Tibial nerve (tissue), 3 donors: ENCODE data around the gene ADD3.

Experiments used
- POLR2A ChIP-seq, 2 donors: fragments of 450-650 bp; IDR thresholded peaks; one replicate each; pipeline ENCODE4 v1.6.1; 2017; ENCODE audit warnings: antibody characterized with exemption in 2 of 2, mild to moderate bottlenecking in 2 of 2, moderate library complexity in 2 of 2
- TF ChIP-seq, protein P1 (sequence below), 5 experiments: fragments of 200-600 bp in 3 of 5; fragments of 450-650 bp in 2 of 5; sonication (generic) in 3 of 5; IDR thresholded peaks; one replicate each; pipeline ENCODE4 v1.5.1; 2016 to 2019; ENCODE audit warnings: antibody characterized with exemption in 5 of 5, mild to moderate bottlenecking in 3 of 5, moderate library complexity in 2 of 5

DNA sequence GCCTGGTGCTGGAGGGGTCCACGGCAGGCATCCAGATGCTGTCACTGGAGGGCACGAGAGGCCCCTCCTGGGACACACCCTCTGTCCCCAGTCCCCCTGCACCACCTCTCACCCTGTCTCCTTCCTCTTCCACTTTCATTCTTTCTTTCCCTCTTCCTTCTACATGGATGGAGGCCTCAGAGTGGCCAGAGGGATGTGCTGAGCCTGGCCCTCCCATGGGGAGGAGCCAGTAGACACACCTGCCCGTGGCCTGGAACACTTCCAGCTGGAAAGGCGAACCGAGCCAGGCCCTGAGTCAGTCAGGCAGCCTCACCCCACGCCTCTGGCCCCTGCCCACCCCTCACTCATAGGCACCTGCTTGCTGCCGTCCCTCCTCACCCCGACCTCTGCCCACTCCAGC lies 143.7 kb downstream of the ADD3 start:
- TF ChIP-seq, protein P1, sequence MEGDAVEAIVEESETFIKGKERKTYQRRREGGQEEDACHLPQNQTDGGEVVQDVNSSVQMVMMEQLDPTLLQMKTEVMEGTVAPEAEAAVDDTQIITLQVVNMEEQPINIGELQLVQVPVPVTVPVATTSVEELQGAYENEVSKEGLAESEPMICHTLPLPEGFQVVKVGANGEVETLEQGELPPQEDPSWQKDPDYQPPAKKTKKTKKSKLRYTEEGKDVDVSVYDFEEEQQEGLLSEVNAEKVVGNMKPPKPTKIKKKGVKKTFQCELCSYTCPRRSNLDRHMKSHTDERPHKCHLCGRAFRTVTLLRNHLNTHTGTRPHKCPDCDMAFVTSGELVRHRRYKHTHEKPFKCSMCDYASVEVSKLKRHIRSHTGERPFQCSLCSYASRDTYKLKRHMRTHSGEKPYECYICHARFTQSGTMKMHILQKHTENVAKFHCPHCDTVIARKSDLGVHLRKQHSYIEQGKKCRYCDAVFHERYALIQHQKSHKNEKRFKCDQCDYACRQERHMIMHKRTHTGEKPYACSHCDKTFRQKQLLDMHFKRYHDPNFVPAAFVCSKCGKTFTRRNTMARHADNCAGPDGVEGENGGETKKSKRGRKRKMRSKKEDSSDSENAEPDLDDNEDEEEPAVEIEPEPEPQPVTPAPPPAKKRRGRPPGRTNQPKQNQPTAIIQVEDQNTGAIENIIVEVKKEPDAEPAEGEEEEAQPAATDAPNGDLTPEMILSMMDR (IDR thresholded peaks at IDR 0.05), result no peak
- TF ChIP-seq POLR2A (IDR thresholded peaks at IDR 0.05), result no peak
